ENCODE results near the gene GSTM3. TPM values are rescaled to one million over a fixed set of nuclear protein-coding genes. Genes with fewer than 3 reads are reported as not detected.

Gene GSTM3
- total RNA-seq, 1 donor from 2014 or later: 18.5 TPM

DNA sequence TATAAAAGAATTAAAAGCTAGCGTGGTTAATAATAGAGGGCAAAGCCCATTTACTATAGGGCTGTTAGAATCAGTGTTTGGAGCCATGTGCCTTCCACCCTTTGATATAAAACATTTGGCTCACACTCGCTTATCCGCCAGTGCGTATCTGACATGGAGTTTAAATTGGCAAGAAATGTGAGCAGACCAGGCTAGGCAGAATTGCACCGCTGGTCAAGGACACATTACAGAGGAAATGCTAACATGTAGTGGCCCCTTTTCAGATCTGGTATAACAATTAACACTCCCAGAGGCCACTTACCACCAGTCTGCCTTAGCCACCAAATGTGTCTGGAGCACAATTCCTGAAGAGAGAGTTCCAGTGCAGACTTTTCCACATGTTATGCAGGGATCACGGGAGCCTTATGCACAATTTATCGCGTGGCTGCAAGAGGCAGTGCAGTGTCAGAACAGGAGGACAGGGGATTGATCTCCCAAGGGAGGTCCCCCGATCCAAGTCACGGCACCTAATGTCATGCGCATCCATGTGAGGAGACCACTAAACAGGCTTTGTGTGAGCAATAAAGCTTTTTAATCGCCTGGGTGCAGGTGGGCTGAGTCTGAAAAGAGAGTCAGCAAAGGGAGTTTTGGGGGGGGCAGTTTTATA lies 14.0 kb downstream of the GSTM3 start:
- Histone ChIP-seq H3K4me1 (no peaks in the 10 kb centered on the region), H3K36me3 (no peaks in the 10 kb centered on the region), H3K27ac (no peak overlapping the region), H3K27me3 (ENCODE audit: low read depth) (no peaks in the 10 kb centered on the region), H3K4me3 (no peak overlapping the region), H3K9me3 (no peaks in the 10 kb centered on the region)
- no peak for DNase-seq
- ATAC-seq: no peak
- TF ChIP-seq CTCF (IDR thresholded peaks at IDR 0.05): no peak
- intact Hi-C loops (cut with DNase I): no loop called here

DNA sequence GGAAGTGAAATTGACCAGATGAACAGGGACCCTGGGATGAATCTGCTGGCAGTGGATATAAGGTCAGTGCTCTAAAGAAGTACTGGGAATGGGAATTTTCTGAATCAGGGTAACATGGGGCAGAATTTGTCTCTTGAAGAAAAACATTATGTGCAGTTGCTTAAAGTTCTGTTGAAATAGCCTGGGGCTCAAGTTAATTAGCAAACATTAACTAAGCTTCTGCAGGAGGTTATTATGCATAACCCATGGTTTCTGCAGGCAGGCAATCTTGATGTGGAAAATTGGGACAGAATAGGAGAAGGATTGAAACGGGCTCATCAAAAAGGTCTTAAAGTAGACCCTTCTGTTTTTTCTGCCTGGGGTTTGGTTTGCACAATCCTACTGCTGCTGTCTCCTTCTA lies 14.8 kb downstream of the GSTM3 start:
- Histone ChIP-seq H3K4me3 (no peak overlapping the region), H3K27me3 (ENCODE audit: low read depth) (no peaks in the 10 kb centered on the region), H3K36me3 (no peaks in the 10 kb centered on the region), H3K27ac (no peak overlapping the region), H3K9me3 (no peaks in the 10 kb centered on the region), H3K4me1 (no peaks in the 10 kb centered on the region)
- no peak for TF ChIP-seq CTCF (IDR thresholded peaks at IDR 0.05)
- DNase-seq (no peak), ATAC-seq (no peak)
- intact Hi-C loops (cut with DNase I): no loop called here

GRCh38 chr1:109725510-109725909 lies 15.3 kb downstream of the GSTM3 start:
- H3K36me3 ChIP-seq: no peaks in the 10 kb centered on the region
- no peak overlapping the region for H3K27ac ChIP-seq

DNA sequence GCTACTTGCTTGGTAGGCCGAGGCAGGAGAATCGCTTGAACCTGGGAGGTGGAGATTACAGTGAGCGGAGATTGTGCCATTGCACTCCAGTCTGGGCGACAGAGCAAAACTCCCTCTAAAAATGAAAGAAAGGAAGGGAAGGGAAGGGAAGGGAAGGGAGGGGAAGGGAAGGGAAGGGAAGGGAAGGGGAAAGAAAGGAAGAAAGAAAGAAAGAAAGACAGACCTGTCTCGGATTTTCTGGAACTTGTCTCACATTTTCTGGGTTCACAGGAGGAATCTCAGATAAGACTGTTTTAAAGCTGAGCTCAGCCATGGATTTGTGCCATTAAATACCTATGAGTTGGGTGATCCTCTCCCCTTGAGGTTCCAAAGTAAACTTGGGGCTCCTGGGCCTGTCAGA lies 15.9 kb downstream of the GSTM3 start:
- TF ChIP-seq CTCF (IDR thresholded peaks at IDR 0.05): no peak
- ATAC-seq (no peak), DNase-seq (no peak)
- H3K36me3 ChIP-seq: no peaks in the 10 kb centered on the region
- intact Hi-C loops (cut with DNase I): no loop called here
- H3K27me3 ChIP-seq (ENCODE audit: low read depth): no peaks in the 10 kb centered on the region
- H3K27ac ChIP-seq: no peak overlapping the region
- H3K4me1 ChIP-seq: no peaks in the 10 kb centered on the region
- no peaks in the 10 kb centered on the region for H3K9me3 ChIP-seq
- H3K4me3 ChIP-seq: no peak overlapping the region

More at GRCh38 chr1:109725510-109725909, 15.3 kb downstream of the GSTM3 start:
- no peak for DNase-seq
- Histone ChIP-seq H3K4me3 (no peak overlapping the region), H3K27me3 (ENCODE audit: low read depth) (no peaks in the 10 kb centered on the region), H3K9me3 (no peaks in the 10 kb centered on the region), H3K4me1 (no peaks in the 10 kb centered on the region)
- intact Hi-C loops (cut with DNase I): no loop called here
- no peak for ATAC-seq
- TF ChIP-seq CTCF (IDR thresholded peaks at IDR 0.05): no peak

GRCh38 chr1:109722908-109723691 lies 17.7 kb downstream of the GSTM3 start:
- no peak for TF ChIP-seq CTCF (IDR thresholded peaks at IDR 0.05)
- Histone ChIP-seq H3K4me1 (no peaks in the 10 kb centered on the region), H3K36me3 (no peaks in the 10 kb centered on the region), H3K27ac (no peak overlapping the region), H3K9me3 (no peaks in the 10 kb centered on the region), H3K4me3 (no peak overlapping the region), H3K27me3 (ENCODE audit: low read depth) (no peaks in the 10 kb centered on the region)
- ATAC-seq (no peak), DNase-seq (no peak)
- intact Hi-C loops (cut with DNase I): no loop called here
